GM18520 (cell line): ENCODE results near the gene TANC1.

ENCODE experiments used
- ATAC-seq: cut with Tn5 transposase; IDR thresholded peaks from one replicate; pipeline ENCODE4 v1.9.1; 2021; ENCODE audit not compliant: unreplicated experiment

Gene TANC1

DNA sequence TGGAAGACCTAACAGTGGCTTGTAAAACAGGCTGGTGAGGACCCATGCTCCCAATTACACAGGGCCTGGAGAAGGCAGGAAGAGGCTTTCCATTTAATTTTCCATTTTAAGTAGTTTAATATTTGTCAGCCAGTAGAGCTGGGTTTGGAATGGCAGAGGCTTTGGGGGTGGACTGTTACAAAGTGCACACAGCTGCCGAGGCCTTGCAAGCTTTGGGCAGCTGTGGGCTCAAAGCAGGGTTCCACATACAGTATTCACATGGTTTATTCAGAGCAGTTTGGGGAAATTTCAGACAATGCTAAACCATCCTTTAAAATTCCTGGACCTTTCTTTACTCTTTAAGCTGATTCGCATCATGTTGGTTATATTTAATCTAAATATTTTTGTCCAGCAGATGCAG, 185.5 kb downstream of the TANC1 start:
- no peak for ATAC-seq

DNA sequence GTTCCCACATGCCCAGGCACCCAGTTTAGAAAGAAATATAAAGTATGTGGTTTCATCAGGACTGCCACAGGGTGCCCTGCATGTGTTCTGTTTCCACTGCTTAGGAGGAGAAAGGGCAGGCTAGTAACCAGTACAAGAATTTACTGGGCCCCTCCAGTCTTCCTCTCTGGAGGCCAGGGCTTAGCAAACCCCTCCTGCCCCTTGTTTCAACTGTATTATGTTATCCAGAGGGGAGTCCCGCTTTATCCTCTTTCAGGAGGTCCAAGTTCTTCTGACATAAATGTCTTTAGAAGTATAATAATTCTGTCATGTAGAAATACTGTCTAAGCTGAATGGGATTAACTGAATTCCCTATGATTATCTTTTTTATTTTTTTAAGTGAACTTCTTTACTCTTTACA, 185.9 kb downstream of the TANC1 start:
- no peak for ATAC-seq

DNA sequence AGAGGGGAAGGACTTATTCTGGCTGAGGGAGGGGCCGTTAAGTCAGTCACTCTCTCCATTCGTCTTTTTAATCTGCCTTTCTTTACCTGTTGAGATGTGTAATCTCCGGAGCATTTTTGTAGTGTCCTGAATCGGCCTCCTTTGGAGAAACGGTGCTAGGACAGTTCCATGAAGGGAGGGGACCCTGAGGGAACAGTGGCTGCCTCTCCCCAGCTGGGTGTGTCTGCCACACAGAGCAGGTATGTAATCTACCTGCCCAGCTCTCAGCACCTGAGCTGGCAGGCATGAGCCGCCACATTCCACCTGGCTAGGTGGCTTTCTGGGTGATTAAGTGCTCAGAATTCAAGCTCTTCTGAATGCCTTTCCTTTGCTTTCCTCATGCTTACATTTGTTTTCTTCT, 186.9 kb downstream of the TANC1 start:
- no peak for ATAC-seq

DNA sequence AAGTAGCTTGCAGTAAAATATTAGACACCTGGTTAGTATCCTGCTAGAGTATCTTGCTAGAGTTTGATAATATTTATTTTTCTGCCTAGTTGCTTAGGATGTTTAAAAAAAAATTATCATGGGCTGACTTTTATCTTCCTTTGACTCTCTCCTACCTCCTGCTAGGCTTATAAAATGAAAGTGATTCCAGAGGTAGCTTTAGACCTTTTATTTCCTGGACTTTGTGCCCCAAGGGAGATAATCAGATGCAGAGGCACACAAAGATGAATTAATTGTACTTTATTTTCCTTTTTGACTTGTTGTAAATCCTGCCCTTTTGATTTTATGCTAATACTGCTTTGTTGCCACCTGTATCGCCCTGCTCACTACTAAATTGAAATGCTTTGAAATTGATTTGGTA, 187.4 kb downstream of the TANC1 start:
- ATAC-seq = no peak

DNA sequence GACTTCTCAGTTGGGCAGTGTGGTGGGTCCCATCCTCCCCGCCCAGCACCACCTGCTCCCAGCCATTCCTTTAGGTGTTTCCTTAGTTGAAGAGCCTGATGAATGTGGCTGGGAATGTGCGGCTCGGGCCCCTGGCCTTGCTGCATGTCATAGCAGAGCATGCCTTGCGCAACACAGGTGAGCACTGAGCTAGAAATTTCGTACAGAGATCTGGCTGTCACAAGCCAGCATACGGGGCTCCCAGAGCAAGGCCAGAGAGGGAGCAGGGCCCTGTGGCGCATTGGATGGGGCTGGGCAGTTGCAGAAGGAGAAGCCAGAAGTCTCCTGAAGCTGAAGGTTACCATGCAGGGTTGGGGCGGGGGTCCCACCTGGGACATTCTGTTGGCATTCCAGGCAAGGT, 188.4 kb downstream of the TANC1 start:
- no peak for ATAC-seq

DNA sequence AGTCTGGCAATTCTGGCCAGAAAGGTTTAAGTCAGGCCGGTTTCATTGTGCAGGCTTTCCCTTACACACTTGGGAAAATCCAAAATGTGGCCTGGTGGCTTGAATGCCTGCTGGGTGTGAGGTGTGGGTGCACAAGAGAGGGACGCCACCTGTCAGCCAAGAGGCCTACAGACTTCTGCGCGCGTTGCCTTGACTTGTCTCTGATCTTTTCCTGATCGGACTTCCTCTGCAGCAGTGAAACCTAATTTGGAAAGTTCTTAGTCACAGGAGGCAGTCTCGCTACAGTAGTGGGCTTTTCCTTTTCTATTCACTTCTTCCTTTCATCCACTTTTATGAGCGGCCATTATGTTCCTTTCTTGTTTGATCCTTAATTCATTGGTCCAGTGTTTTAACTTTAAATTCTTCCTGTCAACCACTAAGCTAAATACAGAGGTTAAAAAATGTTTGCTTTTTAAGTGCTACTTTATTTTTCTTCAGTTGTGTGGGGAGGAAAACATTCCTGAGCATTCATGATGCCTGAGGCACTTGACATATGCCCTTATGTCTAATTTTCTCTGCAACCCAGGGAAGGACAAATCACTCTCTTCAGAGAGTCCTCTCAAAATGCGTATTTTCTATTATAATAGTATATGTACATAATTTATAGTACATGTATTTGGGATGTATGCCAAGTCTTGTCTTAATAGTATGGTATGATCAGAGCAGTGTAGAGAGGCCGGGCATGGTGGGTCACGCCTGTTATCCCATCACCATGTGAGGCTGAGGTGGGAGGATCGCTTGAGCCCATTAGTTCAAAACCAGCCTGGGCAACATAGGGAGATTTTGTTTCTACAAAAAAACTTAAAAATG, 189.1 kb downstream of the TANC1 start:
- ATAC-seq = no peak

DNA sequence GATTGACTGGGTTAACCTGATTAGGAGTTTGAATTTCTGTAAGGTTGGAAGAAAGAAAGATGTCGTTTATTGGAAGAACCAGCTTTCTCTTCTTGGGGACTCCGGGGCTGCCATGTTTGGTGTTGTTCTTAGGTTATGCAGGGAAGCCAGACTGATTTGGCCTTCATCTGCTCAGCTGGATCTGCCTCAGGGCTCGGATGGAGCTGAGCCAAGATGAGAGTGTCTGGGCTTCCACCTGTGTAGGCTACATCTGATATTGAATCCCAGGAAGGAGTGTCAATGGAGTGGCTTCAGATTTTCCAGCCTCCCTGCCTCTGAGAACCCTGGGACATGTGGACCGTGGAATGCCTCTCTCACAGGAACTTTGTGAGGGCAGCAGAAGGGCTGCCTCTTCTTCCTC, 192.0 kb downstream of the TANC1 start:
- no peak for ATAC-seq

DNA sequence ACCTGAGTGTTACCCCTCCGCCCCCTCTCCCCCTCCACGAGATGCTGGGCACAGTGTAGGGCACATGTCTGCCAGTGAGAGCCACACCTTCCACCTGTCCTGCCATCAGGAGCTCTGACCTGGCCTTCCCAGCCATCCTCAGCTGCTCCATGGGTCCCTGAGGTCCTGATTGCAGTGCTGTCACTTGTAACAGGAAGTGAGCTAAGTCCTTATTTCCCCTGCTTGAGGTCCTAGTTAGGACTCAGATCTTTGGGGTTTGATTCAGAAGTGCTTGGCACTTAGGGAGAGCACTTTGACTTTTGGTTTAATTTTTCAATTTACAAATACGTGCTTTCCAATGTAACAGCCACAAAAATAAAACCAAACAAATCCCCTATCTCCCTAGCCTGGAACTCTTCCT, 192.5 kb downstream of the TANC1 start:
- ATAC-seq = no peak

DNA sequence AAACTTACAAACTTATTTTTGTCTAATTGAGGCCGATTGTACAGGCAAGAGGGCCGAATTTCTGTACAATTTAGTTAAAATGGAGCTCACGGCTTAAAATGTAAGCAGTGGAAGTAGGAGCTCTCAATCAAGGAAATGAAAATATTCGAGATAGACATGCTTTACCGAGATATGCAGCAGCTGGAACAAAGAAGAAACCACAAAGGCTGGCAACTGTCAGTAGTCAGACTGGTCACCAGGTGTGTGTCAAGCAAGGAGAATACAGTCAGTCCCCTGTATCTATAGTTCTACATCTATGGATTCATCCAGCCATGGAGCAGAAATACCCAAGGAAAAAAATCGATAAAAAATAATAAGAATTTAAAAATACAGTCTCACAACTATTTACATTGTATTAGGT, 195.5 kb downstream of the TANC1 start:
- ATAC-seq = no peak

DNA sequence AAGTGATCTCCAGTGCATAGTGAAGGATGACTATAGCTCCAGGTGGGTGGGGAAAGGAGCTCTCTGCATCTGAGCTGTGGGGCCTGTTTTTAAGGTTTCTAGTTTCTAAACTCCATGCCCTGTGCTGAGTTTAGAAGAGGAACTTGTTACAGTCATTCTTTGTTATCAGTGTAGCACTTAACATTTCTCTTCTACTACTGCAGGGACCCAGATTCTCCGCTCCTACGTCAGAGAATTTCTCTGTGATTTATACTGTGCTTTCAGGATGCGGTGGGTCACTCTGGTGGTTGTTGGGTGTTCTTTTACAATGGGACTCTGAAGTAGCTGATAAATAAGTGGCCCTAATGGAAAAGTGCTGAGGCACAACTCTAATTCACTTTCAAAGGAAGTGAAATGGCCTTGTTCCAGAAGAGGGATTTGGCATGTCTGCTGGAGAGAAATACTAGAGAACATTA, 196.0 kb downstream of the TANC1 start:
- no peak for ATAC-seq

DNA sequence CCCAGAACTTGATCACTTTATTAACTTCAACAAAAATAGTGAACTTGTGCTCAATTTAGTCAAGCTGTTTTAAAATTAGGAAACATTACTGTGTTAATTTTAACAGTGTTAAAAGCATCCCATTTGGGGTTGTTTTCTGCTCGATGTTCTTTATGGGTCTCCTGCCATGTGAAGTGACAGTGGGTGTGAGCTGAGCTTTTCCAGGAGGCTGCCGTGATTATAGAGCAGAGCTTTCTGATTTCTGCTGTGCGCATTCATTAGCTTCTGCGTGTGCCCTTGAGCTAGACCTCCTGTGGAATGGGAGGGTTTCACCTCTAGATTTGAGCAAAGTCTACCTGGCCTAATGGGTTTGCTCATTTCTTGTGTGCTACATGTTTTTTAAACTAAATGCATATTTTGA, 196.6 kb downstream of the TANC1 start:
- no peak for ATAC-seq

DNA sequence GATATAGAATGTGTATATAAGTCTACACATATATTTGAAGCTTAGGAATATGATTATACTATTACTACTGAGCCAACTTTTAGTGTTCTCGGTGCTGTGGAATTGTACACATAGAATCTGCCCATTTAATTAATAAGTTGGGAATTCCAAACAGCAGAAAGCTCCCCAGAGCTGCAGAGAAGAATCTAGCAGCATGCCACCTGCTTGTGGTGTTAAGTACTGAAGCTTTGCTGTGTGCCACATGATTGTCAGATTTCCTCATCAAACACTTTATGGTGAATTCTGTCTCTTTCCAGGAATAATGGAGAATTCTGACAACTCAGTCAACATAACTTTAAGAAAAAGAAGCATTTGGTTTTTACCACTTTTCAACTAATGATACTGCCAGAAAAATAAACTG, 200.3 kb downstream of the TANC1 start:
- no peak for ATAC-seq

DNA sequence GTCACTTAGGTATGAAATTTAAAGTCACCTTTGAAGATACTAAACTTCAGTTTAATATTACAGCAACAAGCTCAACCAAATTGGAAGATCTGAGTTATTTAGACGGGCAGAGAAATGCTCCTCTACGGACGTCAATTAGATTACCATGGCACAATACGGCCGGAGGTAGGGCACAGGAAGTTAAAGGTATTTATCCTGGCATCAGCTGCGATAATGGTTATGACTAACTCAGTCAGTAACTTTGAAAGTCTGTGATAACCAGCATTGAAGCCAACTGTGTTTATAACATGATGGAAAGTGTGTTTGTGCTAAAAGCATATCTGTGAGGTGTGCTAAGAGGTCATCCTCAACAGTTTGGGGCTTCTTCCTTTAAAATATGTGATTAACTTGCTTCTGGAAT, 200.7 kb downstream of the TANC1 start:
- no peak for ATAC-seq

DNA sequence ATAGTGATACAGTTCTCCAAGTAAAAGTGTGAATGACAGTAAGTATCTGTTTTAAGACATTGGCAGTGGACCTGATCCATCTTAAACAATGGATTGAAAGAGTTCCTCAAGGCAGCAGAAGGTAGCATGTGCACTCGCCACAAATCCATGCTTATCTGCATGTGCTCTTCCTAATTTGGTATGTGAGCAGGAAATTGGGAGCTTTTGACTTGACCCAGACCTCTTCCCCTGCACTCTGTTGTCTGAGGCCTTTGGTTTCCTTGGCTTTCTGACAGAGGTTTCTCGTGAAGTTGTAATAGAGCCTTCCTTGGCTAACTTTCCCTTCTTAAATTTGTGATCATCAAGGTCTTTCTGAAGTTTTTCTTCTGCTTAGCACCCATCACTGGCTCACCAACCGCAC, 204.0 kb downstream of the TANC1 start:
- ATAC-seq = no peak

DNA sequence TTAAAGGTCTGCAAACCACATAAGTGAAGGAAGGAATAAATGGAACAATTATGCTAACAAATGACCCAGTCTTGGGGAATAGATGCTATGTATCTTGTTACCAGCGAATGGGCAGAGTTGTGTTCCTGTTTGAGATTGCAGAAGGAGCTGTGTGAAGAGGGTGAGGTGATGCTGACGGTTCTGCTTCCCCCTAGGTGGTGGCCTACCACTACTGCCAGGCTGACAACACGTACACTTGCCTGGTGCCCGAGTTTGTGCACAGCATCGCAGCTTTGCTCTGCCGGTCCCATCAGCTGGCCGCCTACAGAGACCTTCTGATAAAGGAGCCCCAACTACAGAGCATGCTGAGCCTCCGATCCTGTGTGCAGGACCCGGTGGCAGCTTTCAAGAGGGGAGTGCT, 206.3 kb downstream of the TANC1 start:
- ATAC-seq = no peak

DNA sequence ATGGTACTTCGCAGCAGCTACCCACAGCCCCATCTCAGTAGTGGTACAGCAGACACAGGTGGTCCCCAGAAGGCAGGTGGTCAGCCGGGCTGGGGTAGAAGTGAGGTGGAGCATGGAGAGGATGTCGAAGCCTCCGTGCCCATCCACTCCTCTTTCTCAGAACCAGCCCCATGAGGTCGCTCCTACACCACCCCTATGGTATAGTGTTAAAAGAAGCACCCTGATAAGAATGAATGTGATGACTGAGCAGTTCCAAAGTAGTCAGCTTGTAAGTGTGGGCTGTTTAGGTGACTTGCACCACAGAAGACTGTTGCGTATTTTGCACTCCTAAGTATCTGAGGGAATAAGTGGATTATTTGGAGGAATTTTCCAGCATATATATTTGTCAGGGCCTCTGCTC, 206.7 kb downstream of the TANC1 start:
- peak; percentile 46 for ATAC-seq

DNA sequence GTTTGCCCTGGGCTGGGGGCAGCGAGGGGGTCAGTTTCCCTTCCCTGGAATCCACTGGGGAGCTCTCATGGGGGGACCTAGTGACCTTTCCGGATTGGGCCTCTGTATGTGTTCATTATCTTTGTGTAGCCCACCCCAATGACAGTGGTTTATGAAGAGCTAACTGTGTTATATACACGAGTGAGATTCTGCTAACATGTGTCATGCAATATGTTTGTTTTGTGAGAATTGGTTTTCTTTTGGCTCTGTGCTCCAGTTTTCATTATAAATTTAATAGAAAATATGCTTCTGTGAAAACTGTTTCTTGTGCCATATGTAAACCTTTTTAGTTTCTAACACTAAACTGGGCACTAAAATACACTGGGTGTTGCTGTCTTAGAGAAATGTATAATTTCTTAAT, 207.5 kb downstream of the TANC1 start:
- ATAC-seq = no peak

DNA sequence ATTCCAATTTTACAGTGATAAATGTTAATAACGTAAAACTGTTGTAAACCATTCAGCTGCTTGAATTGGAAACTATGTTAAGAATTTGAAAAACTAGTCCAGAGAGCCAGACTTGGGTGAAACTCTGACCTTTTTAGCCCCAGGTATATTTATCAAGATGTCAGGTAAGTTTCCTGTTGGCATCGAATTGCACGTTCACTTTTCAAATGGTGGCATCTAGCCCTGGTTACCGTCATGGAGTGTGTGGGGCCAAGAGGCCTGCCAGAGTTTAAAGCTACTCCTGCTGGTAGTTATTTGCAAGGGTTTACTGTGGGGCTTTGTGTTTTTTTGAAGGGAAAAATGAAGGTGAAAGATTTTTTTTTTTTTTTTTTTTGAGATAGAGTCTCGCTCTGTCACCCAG, 208.1 kb downstream of the TANC1 start:
- no peak for ATAC-seq

DNA sequence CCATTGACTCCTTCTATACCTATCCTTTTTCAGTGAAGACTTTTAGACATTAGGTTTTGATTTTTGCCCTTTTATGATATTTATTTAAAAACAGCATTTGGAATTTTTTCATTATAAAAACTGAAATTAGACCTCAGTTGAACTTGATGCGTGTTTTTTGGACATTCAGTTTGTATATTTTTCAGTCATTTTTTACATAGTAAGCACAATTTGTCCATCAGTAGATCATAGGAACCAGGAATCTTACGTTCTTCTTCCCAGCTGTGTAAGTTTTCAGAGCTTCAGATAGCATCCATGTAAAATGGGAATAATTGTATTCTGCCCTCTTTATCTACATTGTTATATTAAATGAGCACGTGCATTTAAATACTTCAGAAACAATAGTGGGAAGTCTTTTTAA, 208.9 kb downstream of the TANC1 start:
- no peak for ATAC-seq

DNA sequence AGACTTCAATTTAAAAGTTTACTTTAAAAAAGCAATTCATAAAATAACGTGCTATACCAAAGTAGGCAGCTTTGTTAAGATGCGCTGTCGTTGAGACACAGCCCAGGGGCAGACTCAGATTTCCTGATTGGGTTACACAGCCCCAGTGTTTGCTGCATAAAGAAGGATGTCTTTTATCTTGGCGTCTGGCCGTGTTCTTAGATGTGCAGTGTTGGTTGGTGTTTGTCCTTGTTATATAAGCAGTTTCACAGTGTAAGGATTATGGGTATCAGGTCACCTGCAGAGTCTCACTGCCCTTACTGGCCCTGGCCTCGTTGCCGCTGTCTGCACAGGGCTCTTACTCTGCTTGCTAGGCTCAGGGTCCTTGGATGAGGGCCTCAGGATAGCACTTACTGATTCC, 209.5 kb downstream of the TANC1 start:
- ATAC-seq = no peak

DNA sequence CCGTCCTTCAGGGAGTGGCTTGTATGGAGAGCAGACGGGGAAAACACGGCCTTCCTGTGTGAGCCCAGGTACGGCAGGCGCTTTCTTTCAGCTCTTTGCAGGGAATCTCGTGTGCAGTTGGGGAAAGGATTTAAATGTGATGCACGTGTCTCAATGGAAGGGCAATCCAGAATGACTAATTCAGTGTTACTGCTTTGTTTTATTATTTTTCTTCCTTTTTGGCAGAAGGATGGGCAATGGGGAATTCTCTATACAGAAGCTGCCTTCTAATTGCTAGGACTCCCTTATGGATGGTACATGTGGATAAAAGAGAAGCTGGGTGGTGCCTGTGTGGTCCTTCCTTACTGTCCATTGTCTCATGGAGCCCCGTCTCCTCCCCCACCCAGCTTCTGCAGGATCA, 210.7 kb downstream of the TANC1 start:
- no peak for ATAC-seq

DNA sequence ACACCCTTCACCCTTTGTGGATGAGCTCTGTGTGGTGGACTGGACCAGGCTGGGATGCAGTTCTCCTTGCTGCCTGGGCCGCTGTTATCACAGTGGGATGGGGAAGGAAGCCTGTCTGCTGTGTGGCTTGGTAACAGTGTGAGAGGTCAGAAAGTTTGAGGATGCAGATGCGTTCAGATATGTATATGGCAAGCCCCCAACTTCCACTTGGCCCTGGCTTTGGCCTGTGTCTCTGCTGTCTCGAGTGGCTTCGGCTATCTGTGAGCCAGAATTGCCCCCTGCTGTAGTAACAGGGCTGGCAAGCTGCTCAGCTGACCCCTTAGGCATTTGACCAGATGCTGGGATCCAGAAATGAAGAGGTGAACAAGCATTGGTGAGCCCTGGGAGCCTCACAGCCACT, 211.3 kb downstream of the TANC1 start:
- no peak for ATAC-seq

DNA sequence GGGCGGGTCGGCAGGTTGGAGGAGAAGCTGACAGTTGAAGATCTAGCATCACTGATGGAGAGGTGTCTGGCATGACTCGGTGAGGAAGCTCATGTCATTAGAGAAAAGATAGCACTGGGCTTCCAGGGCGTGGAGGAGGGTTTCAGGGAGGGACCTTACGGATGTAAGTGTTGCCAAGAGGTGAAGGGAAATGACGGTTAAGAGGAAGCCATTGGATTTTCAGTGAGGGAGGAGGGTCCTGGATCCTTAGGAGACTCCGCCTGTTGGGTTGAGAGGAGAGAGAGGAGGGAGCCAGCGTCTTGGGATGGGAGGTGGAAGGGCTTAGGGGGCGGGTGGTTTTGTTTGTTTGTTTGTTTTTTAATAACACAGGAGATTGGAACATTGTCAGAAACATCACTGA, 214.9 kb downstream of the TANC1 start:
- ATAC-seq = no peak
